ENCODE data around the gene ZNF587. TPM values are rescaled to one million over a fixed set of nuclear protein-coding genes. Genes with fewer than 3 reads are reported as not detected.
"Not testable (repeated sequence)": the region's sequence is repeated elsewhere in the genome, so short reads cannot be mapped to it uniquely, and the experiment has no call there.

The ZNF587 gene
- total RNA-seq (ENCODE audit: unreplicated experiment): 36.8 TPM
- long read RNA-seq, full-length matches to known transcripts: 1 of 1 reads
- long read RNA-seq, partial matches to known transcripts: 0 of 1 reads
- long read RNA-seq, other reads (novel, unspliced or antisense): 0 of 1 reads

GRCh38 chr19:57849666-57850473 is at the start of gene ZNF587:
ZNF587 (plus strand) TSS chr19:57849859; CDS start chr19:57850039, 180 bp downstream.
- Mint-ChIP-seq H3K36me3 (ENCODE audit: low read depth, unreplicated experiment) (peaks cover 26% of the 10 kb centered on the region), H3K4me3 (ENCODE audit: unreplicated experiment) (peak within 1 kb of the TSS; percentile 99), H3K4me1 (ENCODE audit: unreplicated experiment) (peaks cover 16% of the 10 kb centered on the region), H3K27me3 (ENCODE audit: unreplicated experiment) (peaks cover 12% of the 10 kb centered on the region), H3K27ac (ENCODE audit: unreplicated experiment) (peak within 1 kb of the TSS; percentile 96)
- H3K9me3 Mint-ChIP-seq (ENCODE audit: unreplicated experiment): not testable (repeated sequence)
- DNase-seq (ENCODE audit: low spot score): peak; percentile 50

GRCh38 chr19:57800696-57801095 is 49.0 kb upstream of the ZNF587 start:
- peak overlapping the region; percentile 43 for H3K4me3 Mint-ChIP-seq (ENCODE audit: unreplicated experiment)
- H3K27ac Mint-ChIP-seq (ENCODE audit: unreplicated experiment): peak overlapping the region; percentile 95
- peaks cover 58% of the 10 kb centered on the region for H3K4me1 Mint-ChIP-seq (ENCODE audit: unreplicated experiment)
- no peak for TF ChIP-seq CTCF (IDR thresholded peaks at IDR 0.05; ENCODE audit: unreplicated experiment)
- H3K36me3 Mint-ChIP-seq (ENCODE audit: low read depth, unreplicated experiment): peaks cover 11% of the 10 kb centered on the region
- H3K27me3 Mint-ChIP-seq (ENCODE audit: unreplicated experiment): peaks cover 6% of the 10 kb centered on the region
- H3K9me3 Mint-ChIP-seq (ENCODE audit: unreplicated experiment): no peaks in the 10 kb centered on the region
- DNase-seq (ENCODE audit: low spot score): no peak

GRCh38 chr19:57802269-57802668 is 47.4 kb upstream of the ZNF587 start:
- TF ChIP-seq CTCF (IDR thresholded peaks at IDR 0.05; ENCODE audit: unreplicated experiment): no peak
- peaks cover 64% of the 10 kb centered on the region for H3K4me1 Mint-ChIP-seq (ENCODE audit: unreplicated experiment)
- H3K27ac Mint-ChIP-seq (ENCODE audit: unreplicated experiment): peak overlapping the region; percentile 95
- H3K36me3 Mint-ChIP-seq (ENCODE audit: low read depth, unreplicated experiment): peaks cover 16% of the 10 kb centered on the region
- peaks cover 6% of the 10 kb centered on the region for H3K27me3 Mint-ChIP-seq (ENCODE audit: unreplicated experiment)
- H3K4me3 Mint-ChIP-seq (ENCODE audit: unreplicated experiment): peak overlapping the region; percentile 65
- no peaks in the 10 kb centered on the region for H3K9me3 Mint-ChIP-seq (ENCODE audit: unreplicated experiment)
- no peak for DNase-seq (ENCODE audit: low spot score)

- Mint-ChIP-seq H3K4me1 (ENCODE audit: unreplicated experiment) (peaks cover 62% of the 10 kb centered on the region), H3K4me3 (ENCODE audit: unreplicated experiment) (peak overlapping the region; percentile 87), H3K36me3 (ENCODE audit: low read depth, unreplicated experiment) (peaks cover 21% of the 10 kb centered on the region), H3K27me3 (ENCODE audit: unreplicated experiment) (peaks cover 6% of the 10 kb centered on the region), H3K27ac (ENCODE audit: unreplicated experiment) (peak overlapping the region; percentile 98), H3K9me3 (ENCODE audit: unreplicated experiment) (no peaks in the 10 kb centered on the region)
- DNase-seq (ENCODE audit: low spot score): no peak
- TF ChIP-seq CTCF (IDR thresholded peaks at IDR 0.05; ENCODE audit: unreplicated experiment): no peak
Measured at GRCh38 chr19:57803265-57803593, 46.4 kb upstream of the ZNF587 start.

- H3K4me1 Mint-ChIP-seq (ENCODE audit: unreplicated experiment): peaks cover 60% of the 10 kb centered on the region
- H3K9me3 Mint-ChIP-seq (ENCODE audit: unreplicated experiment): no peaks in the 10 kb centered on the region
- TF ChIP-seq CTCF (IDR thresholded peaks at IDR 0.05; ENCODE audit: unreplicated experiment): no peak
- H3K4me3 Mint-ChIP-seq (ENCODE audit: unreplicated experiment): peak overlapping the region; percentile 87
- peak overlapping the region; percentile 98 for H3K27ac Mint-ChIP-seq (ENCODE audit: unreplicated experiment)
- H3K27me3 Mint-ChIP-seq (ENCODE audit: unreplicated experiment): peaks cover 6% of the 10 kb centered on the region
- DNase-seq (ENCODE audit: low spot score): peak; percentile 53
- H3K36me3 Mint-ChIP-seq (ENCODE audit: low read depth, unreplicated experiment): peaks cover 21% of the 10 kb centered on the region
Measured at GRCh38 chr19:57803594-57804325, 45.9 kb upstream of the ZNF587 start.
